HepG2 (cell line): ENCODE data around the gene MBD3. TPM values are rescaled to one million over a fixed set of nuclear protein-coding genes. Genes with fewer than 3 reads are reported as not detected.

Source experiments
- ATAC-seq: fragments of 200-7000 bp; cut with Tn5 transposase; 3 replicates; pipeline ENCODE4 v1.9.1; 2020; ENCODE audit warnings: mild to moderate bottlenecking, moderate library complexity
- BruUV-seq: library from RNA; stranded (reverse); fragments of 400-500 nt; replicated peaks from 2 replicates; lab custom pipeline; 2021; lab: Mats Ljungman, UMichigan
- CTCF ChIA-PET: fragments of 300-600 bp; formaldehyde crosslinking; extraction: SDS; loops from one replicate; lab custom pipeline; 2021; ENCODE audit warnings: low total read pairs, inconsistent platforms, low intra/inter-chr PET ratio; lab: Yijun Ruan, JAX
- POLR2A ChIA-PET: fragments of 350-600 bp; sonication (Branson Sonifier 250); formaldehyde crosslinking; loops from one replicate; lab custom pipeline; 2020; ENCODE audit warnings: antibody characterized with exemption, inconsistent platforms; lab: Yijun Ruan, JAX
- DNase-seq: peaks from one replicate; pipeline ENCODE4 v3.0.0-alpha.2; 2015; ENCODE audit warnings: low spot score
- FAIRE-seq: peaks from 3 replicates; lab custom pipeline; 2011; peaks lifted over from hg19 to GRCh38; lab: Jason Lieb, UNC
- H2AFZ ChIP-seq: one replicate; pipeline ENCODE4 v1.6.1; 2011; ENCODE audit warnings: low read length, inconsistent platforms
- H3K27ac ChIP-seq: fragments of 300-600 bp; 3 replicates; pipeline ENCODE4 v1.8.0; 2011; ENCODE audit warnings: mixed run types, mild to moderate bottlenecking, mixed read lengths, low read length, inconsistent platforms; ENCODE audit not compliant: insufficient read depth; ENCODE audit errors: extremely low read length
- H3K27me3 ChIP-seq, 2 experiments: fragments of 200-600 bp in 1 of 2; 2 replicates in 1 of 2; 3 replicates in 1 of 2; pipeline versions ENCODE4 v1.6.0 to v1.8.0; 2011; ENCODE audit warnings: low read length in 2 of 2, mild to moderate bottlenecking in 2 of 2, moderate library complexity in 2 of 2, inconsistent platforms in 1 of 2; ENCODE audit not compliant: insufficient read depth in 2 of 2, control insufficient read depth in 1 of 2
- H3K36me3 ChIP-seq, 2 experiments: fragments of 200-600 bp in 1 of 2; replicated peaks in 1 of 2; 2 replicates in 1 of 2; 3 replicates in 1 of 2; pipeline versions ENCODE4 v1.5.1 to v1.8.0; 2011; ENCODE audit warnings: low read length in 2 of 2, inconsistent platforms in 1 of 2; ENCODE audit not compliant: insufficient read depth in 2 of 2, control insufficient read depth in 1 of 2
- H3K4me1 ChIP-seq: 2 replicates; pipeline ENCODE4 v1.5.1; 2012; ENCODE audit warnings: low read length, inconsistent platforms; ENCODE audit not compliant: insufficient read depth
- H3K4me2 ChIP-seq: 2 replicates; pipeline ENCODE4 v1.6.0; 2011; ENCODE audit warnings: low read depth, low read length, inconsistent platforms
- H3K4me3 ChIP-seq, 3 experiments: fragments of 200-600 bp in 1 of 3; sonication (generic), shearing (Covaris generic) in 1 of 3; replicated peaks in 1 of 3; 2 replicates each; pipeline ENCODE4 v1.5.1; 2011 to 2016; ENCODE audit warnings: low read length in 3 of 3, inconsistent platforms in 2 of 3, low read depth in 2 of 3, mild to moderate bottlenecking in 2 of 3, control low read depth in 1 of 3, mixed read lengths in 1 of 3; ENCODE audit not compliant: insufficient read depth in 1 of 3
- H3K79me2 ChIP-seq: one replicate; pipeline ENCODE4 v1.6.1; 2011; ENCODE audit warnings: low read length, inconsistent platforms; ENCODE audit not compliant: insufficient read depth
- H3K9ac ChIP-seq: 2 replicates; pipeline ENCODE4 v1.6.0; 2011; ENCODE audit warnings: mild to moderate bottlenecking, low read depth, low read length, inconsistent platforms; ENCODE audit not compliant: insufficient read depth
- H3K9me3 ChIP-seq: 2 replicates; pipeline ENCODE4 v1.5.1; 2012; ENCODE audit warnings: mild to moderate bottlenecking, low read length
- H4K20me1 ChIP-seq: 2 replicates; pipeline ENCODE4 v1.6.0; 2011; ENCODE audit warnings: inconsistent platforms, mild to moderate bottlenecking, low read length, moderate library complexity; ENCODE audit not compliant: insufficient read depth
- FOSL1 ChIP-seq: sonication (generic); formaldehyde crosslinking; IDR thresholded peaks from 2 replicates; pipeline ENCODE4 v1.9.0; 2021; ENCODE audit warnings: missing genetic modification reagents, borderline replicate concordance
- KAT7 ChIP-seq: IDR thresholded peaks from 2 replicates; pipeline ENCODE4 v1.6.1; 2018; ENCODE audit warnings: borderline replicate concordance, missing compliant biosample characterization
- KDM2A ChIP-seq: sonication (generic); formaldehyde crosslinking; IDR thresholded peaks from 2 replicates; pipeline ENCODE4 v1.4.0; 2020; ENCODE audit warnings: low read depth, missing genetic modification reagents, borderline replicate concordance
- U2AF2 ChIP-seq: fragments of 200-400 bp; formaldehyde crosslinking; IDR thresholded peaks from 2 replicates; pipeline ENCODE4 v1.6.1; 2017; ENCODE audit warnings: low read depth, mild to moderate bottlenecking, low read length
- WGBS: methylation state at CpG from one replicate; pipeline ENCODE4 v1.1.6; 2017; ENCODE audit warnings: low lambda C conversion rate; 5-methylcytosine and 5-hydroxymethylcytosine counted together
- in situ Hi-C: cut with HindIII; loops from 2 replicates; pipeline ENCODE4 v1.10.0; 2017; ENCODE audit warnings: low pct_unique_long_range_greater_than_20kb; ENCODE audit not compliant: extremely low pct_ligation_motif_present
- intact Hi-C: fragments of 100-400 bp; cut with micrococcal nuclease; formaldehyde crosslinking; loops from one replicate; pipeline ENCODE4 v1.10.0; 2022; ENCODE audit not compliant: unreplicated experiment
- polyA plus RNA-seq, 8 experiments: library from polyadenylated mRNA; depleted of rRNA in 3 of 8; stranded (reverse) in 7 of 8; unstranded in 1 of 8; fragments of >200 nt; fragmentation: Illumina TruSeq in 4 of 8; extraction: Trizol in 4 of 8; gene quantifications; 2 replicates each; pipeline versions ENCODE4 v1.2.1 to v1.2.3, GENCODE V29; 2011 to 2016; ENCODE audit warnings: low read depth in 4 of 8, missing spikeins in 1 of 8, mixed read lengths in 1 of 8; ENCODE audit not compliant: insufficient read depth in 1 of 8
- total RNA-seq, 5 experiments: library from RNA; depleted of rRNA; stranded (reverse); fragments of >200 nt; fragmentation: Illumina TruSeq; extraction: Trizol; gene quantifications; 2 replicates each; pipeline ENCODE4 v1.2.3, GENCODE V29; 2016; ENCODE audit warnings: low read depth in 1 of 5
- TF ChIP-seq, protein P1 (sequence below): sonication (generic); formaldehyde crosslinking; conservative IDR thresholded peaks from 2 replicates; pipeline ENCODE4 v1.4.0; 2020; ENCODE audit warnings: mild to moderate bottlenecking, missing genetic modification reagents, moderate library complexity

MBD3 gene
- total and polyA plus RNA-seq, 2 of the 13 experiments (the other 11 are each of a cell fraction or from before 2014, with no cell fraction given): 21.2 to 76.9 TPM

DNA sequence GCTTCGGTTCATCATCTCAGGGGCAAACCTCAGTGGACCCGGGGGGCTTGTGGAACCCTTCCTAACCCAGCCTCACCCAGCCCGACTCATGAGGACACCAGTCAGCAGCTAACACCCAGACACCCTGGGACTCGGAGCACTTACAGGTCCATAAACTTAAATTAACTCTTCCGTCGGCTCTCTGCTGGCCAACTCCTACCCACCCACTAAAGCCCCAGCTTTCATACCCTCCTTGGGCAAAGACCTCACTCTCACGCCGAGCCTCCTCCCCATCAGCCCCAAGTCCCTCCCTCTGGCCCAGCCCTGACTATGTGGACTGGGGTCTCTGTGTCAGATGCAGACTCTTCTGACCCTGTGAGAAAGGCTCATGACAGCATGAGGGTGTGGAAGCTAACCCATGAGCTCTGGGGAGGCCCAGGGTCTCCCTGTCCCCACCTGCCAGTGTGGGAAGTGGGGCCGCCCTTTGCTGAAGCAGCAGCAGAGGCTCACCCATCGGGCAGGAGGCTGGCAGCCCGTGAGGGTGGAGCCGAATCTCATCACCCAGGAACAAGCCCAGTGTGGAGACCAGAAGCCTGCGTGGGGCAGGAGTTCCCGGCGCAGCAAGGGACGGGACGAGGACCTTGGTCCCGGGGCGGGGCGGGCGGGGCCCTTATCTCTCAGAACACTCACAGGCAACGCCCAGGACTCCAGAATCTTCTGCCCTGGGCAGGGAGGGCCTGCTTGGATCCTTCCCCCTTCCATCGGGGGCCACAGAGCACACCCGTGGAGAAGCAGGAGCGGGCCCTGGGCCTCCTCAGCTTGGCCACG lies 40.0 kb upstream of the MBD3 start:
- Histone ChIP-seq H3K9ac (no peak overlapping the region), H3K4me1 (0 out of 2 replicates have a peak, but pooled peaks cover 11% of the 10 kb centered on the region), H2AFZ (no peak overlapping the region), H3K9me3 (no peaks in the 10 kb centered on the region)
- 86% methylated on average over 13 of the region's 26 CpGs for WGBS
- no peak for DNase-seq
- TF ChIP-seq FOSL1 (no peak), KAT7 (CRISPR knock-in tag) (no peak), U2AF2 (no peak), KDM2A (CRISPR knock-in tag) (no peak)
- TF ChIP-seq, protein P1, sequence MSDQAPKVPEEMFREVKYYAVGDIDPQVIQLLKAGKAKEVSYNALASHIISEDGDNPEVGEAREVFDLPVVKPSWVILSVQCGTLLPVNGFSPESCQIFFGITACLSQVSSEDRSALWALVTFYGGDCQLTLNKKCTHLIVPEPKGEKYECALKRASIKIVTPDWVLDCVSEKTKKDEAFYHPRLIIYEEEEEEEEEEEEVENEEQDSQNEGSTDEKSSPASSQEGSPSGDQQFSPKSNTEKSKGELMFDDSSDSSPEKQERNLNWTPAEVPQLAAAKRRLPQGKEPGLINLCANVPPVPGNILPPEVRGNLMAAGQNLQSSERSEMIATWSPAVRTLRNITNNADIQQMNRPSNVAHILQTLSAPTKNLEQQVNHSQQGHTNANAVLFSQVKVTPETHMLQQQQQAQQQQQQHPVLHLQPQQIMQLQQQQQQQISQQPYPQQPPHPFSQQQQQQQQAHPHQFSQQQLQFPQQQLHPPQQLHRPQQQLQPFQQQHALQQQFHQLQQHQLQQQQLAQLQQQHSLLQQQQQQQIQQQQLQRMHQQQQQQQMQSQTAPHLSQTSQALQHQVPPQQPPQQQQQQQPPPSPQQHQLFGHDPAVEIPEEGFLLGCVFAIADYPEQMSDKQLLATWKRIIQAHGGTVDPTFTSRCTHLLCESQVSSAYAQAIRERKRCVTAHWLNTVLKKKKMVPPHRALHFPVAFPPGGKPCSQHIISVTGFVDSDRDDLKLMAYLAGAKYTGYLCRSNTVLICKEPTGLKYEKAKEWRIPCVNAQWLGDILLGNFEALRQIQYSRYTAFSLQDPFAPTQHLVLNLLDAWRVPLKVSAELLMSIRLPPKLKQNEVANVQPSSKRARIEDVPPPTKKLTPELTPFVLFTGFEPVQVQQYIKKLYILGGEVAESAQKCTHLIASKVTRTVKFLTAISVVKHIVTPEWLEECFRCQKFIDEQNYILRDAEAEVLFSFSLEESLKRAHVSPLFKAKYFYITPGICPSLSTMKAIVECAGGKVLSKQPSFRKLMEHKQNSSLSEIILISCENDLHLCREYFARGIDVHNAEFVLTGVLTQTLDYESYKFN (CRISPR knock-in tag): no peak
- TF ChIP-seq, all 625 proteins: peak for 0
- no peak; the same call in 2 of the 3 replicates for ATAC-seq
- FAIRE-seq: no peak
- no TSS peak for BruUV-seq
- Histone ChIP-seq H3K79me2 (peaks cover 7% of the 10 kb centered on the region), H4K20me1 (no peaks in the 10 kb centered on the region), H3K27me3 (no peaks in the 10 kb centered on the region), H3K36me3 (peaks cover 6 to 30% of the 10 kb centered on the region in 2 experiments; a peak in 4 of 5 replicates), H3K27ac (no peak overlapping the region), H3K4me2 (no peak overlapping the region), H3K4me3 (no peak overlapping the region)
- in situ Hi-C loops: no loop called here
- ChIA-PET POLR2A (no interaction called here), CTCF (no interaction called here)
- intact Hi-C loops: no loop called here
